Loucy (cell line): ENCODE results near the gene RTP3.
"Not testable (repeated sequence)": the region's sequence is repeated elsewhere in the genome, so short reads cannot be mapped to it uniquely, and the experiment has no call there.

Experiments
- H2AFZ ChIP-seq: fragments of 200-600 bp; sonication (generic); 2 replicates; pipeline ENCODE4 v1.6.0; 2016; ENCODE audit warnings: antibody characterized with exemption, mild to moderate bottlenecking, low read length, moderate library complexity
- H3F3A ChIP-seq: fragments of 200-600 bp; 2 replicates; pipeline ENCODE4 v1.6.0; 2016; ENCODE audit warnings: antibody characterized with exemption, low read depth, mild to moderate bottlenecking
- H3K27me3 ChIP-seq: fragments of 200-600 bp; sonication (generic); 2 replicates; pipeline ENCODE4 v1.6.1; 2014; ENCODE audit warnings: low read length, mild to moderate bottlenecking; ENCODE audit not compliant: insufficient read depth, poor library complexity, severe bottlenecking
- H3K36me3 ChIP-seq: fragments of 200-600 bp; sonication (generic); 2 replicates; pipeline ENCODE4 v1.6.1; 2016; ENCODE audit warnings: low read length; ENCODE audit not compliant: insufficient read depth
- H3K4me1 ChIP-seq: fragments of 200-600 bp; sonication (generic); 2 replicates; pipeline ENCODE4 v1.5.1; 2014; ENCODE audit warnings: low read length, mild to moderate bottlenecking; ENCODE audit not compliant: insufficient read depth, poor library complexity, severe bottlenecking
- H3K4me2 ChIP-seq: fragments of 200-600 bp; sonication (generic); 2 replicates; pipeline ENCODE4 v1.6.0; 2014; ENCODE audit warnings: antibody characterized with exemption, low read length, low read depth, mild to moderate bottlenecking; ENCODE audit not compliant: poor library complexity, severe bottlenecking
- H3K4me3 ChIP-seq: fragments of 200-600 bp; sonication (generic); 2 replicates; pipeline ENCODE4 v1.5.1; 2014; ENCODE audit warnings: low read length, mild to moderate bottlenecking, mixed read lengths; ENCODE audit not compliant: poor library complexity, severe bottlenecking
- H3K79me2 ChIP-seq: fragments of 200-600 bp; sonication (generic); 2 replicates; pipeline ENCODE4 v1.6.1; 2014; ENCODE audit warnings: low read length; ENCODE audit not compliant: insufficient read depth
- H3K9ac ChIP-seq: fragments of 200-600 bp; sonication (generic); 2 replicates; pipeline ENCODE4 v1.6.0; 2014; ENCODE audit warnings: mild to moderate bottlenecking, low read depth, low read length, moderate library complexity; ENCODE audit not compliant: poor library complexity, severe bottlenecking
- H3K9me2 ChIP-seq: fragments of 200-600 bp; sonication (generic); replicated peaks from 2 replicates; pipeline ENCODE4 v1.6.1; 2016; ENCODE audit warnings: low read depth, low read length, mixed read lengths
- H3K9me3 ChIP-seq: fragments of 200-600 bp; sonication (generic); 2 replicates; pipeline ENCODE4 v1.6.1; 2014; ENCODE audit warnings: mild to moderate bottlenecking, antibody characterized with exemption, low read length, low read depth; ENCODE audit not compliant: insufficient read depth
- H4K20me1 ChIP-seq: fragments of 200-600 bp; sonication (generic); 2 replicates; pipeline ENCODE4 v1.6.0; 2014; ENCODE audit warnings: antibody characterized with exemption, low read length, mild to moderate bottlenecking; ENCODE audit not compliant: insufficient read depth, poor library complexity, severe bottlenecking
- EZH2phosphoT487 ChIP-seq: fragments of 200-600 bp; IDR thresholded peaks from 2 replicates; pipeline ENCODE4 v1.6.1; 2018; ENCODE audit warnings: antibody characterized with exemption, mild to moderate bottlenecking, moderate library complexity, borderline replicate concordance
- TF ChIP-seq, protein P1 (sequence below): fragments of 200-600 bp; sonication (generic); conservative IDR thresholded peaks from 2 replicates; pipeline ENCODE4 v1.5.1; 2014; ENCODE audit warnings: mild to moderate bottlenecking, antibody characterized with exemption, low read length

Gene RTP3

DNA sequence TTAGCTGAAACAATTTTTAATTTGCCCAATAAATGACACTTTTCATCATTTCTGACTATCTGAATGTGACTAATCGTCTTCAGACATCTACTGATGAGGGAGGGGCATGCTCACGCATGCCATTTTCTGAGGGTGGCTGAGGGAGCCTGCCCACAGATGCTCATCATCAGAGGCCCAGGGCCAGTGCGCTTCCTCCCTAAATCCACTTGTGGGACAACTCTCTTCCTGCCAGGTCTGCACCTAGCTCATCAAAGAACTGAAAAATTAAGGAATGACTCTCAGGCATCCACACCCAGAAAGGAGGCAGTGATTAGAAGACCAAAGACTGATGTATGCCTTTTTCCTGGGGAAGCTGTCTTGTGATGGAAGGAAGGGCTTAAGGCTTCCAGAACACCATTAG is 22.8 kb downstream of the RTP3 start:
- Histone ChIP-seq H3K4me3 (no peak overlapping the region), H2AFZ (no peak overlapping the region), H3K9me2 (no peaks in the 10 kb centered on the region), H3K4me1 (peaks cover 5% of the 10 kb centered on the region), H3K9ac (no peak overlapping the region), H3K79me2 (no peaks in the 10 kb centered on the region), H3K27me3 (no peaks in the 10 kb centered on the region), H4K20me1 (no peaks in the 10 kb centered on the region), H3K36me3 (no peaks in the 10 kb centered on the region), H3K4me2 (no peak overlapping the region), H3K9me3 (no peaks in the 10 kb centered on the region), H3F3A (no peaks in the 10 kb centered on the region)
- TF ChIP-seq, protein P1, sequence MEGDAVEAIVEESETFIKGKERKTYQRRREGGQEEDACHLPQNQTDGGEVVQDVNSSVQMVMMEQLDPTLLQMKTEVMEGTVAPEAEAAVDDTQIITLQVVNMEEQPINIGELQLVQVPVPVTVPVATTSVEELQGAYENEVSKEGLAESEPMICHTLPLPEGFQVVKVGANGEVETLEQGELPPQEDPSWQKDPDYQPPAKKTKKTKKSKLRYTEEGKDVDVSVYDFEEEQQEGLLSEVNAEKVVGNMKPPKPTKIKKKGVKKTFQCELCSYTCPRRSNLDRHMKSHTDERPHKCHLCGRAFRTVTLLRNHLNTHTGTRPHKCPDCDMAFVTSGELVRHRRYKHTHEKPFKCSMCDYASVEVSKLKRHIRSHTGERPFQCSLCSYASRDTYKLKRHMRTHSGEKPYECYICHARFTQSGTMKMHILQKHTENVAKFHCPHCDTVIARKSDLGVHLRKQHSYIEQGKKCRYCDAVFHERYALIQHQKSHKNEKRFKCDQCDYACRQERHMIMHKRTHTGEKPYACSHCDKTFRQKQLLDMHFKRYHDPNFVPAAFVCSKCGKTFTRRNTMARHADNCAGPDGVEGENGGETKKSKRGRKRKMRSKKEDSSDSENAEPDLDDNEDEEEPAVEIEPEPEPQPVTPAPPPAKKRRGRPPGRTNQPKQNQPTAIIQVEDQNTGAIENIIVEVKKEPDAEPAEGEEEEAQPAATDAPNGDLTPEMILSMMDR: no peak
- no peak for TF ChIP-seq EZH2phosphoT487

DNA sequence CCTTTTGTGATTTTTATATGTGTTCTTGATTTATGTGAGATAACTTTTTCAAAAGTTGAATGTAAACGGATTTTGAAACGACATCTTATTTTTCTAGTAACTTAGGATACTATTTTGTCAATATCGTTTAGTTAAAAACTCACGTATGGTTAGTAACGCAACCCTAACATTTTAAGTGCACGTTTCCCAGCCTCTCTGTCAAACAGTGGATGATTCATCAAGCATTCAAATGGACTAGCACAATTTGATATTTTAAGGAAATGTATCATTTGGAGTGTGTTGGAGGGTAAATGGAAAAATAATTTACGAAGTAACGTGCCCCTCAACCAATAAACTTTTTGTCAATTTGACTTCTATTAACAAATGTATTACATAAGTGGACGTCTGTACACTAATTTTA is 23.3 kb downstream of the RTP3 start:
- Histone ChIP-seq H3K4me2 (no peak overlapping the region), H2AFZ (no peak overlapping the region), H3K9me2 (no peaks in the 10 kb centered on the region), H3K4me3 (no peak overlapping the region), H3K4me1 (peaks cover 5% of the 10 kb centered on the region), H3F3A (no peaks in the 10 kb centered on the region), H3K79me2 (no peaks in the 10 kb centered on the region), H3K36me3 (no peaks in the 10 kb centered on the region), H3K9me3 (no peaks in the 10 kb centered on the region), H3K9ac (no peak overlapping the region), H3K27me3 (no peaks in the 10 kb centered on the region), H4K20me1 (no peaks in the 10 kb centered on the region)
- TF ChIP-seq, protein P1: no peak
- no peak for TF ChIP-seq EZH2phosphoT487

DNA sequence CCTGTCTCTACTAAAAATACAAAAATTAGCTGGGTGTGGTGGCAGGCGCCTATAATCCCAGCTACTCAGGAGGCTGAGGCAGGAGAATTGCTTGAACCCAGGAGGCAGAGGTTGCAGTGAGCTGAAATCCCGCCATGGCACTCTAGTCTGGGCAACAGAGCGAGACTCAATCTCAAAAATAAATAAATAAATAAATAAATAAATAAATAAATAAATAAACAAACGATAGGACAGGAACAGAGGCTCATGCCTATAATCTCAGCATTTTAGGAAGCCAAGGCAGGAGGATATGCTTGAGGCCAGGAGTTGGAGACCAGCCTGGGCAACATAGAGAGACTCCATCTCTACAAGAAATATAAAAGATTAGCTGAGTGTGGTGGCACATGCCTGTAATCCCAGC is 24.4 kb downstream of the RTP3 start:
- not testable (repeated sequence) for H3K27me3 ChIP-seq, H3K36me3 ChIP-seq, H3K9me2 ChIP-seq, H2AFZ ChIP-seq, H3K9ac ChIP-seq, H4K20me1 ChIP-seq, H3K4me2 ChIP-seq, H3K79me2 ChIP-seq, H3F3A ChIP-seq, H3K9me3 ChIP-seq, H3K4me3 ChIP-seq, H3K4me1 ChIP-seq

DNA sequence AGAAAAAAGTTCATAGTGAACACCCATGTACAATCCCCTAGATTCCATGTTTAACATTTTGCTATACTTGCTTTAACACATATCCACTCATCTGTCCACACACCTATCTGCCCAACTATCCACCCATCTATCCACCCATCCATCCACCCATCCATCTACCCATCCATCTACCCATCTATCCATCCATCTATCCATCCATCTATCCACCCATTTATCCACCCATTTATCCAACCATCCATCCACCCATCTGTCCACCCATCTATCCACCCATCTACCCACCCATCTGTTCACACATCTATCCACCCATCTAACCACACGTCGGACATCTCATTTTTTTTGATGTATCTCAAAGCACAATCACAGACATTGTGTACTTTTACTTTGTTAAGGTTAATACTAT is 25.8 kb downstream of the RTP3 start:
- no peaks in the 10 kb centered on the region for H3K9me2 ChIP-seq
- no peaks in the 10 kb centered on the region for H4K20me1 ChIP-seq
- no peak overlapping the region for H3K4me3 ChIP-seq
- peaks cover 14% of the 10 kb centered on the region for H3K4me1 ChIP-seq
- no peaks in the 10 kb centered on the region for H3K79me2 ChIP-seq
- TF ChIP-seq, protein P1: no peak
- TF ChIP-seq EZH2phosphoT487: no peak
- H3K36me3 ChIP-seq: no peaks in the 10 kb centered on the region
- no peaks in the 10 kb centered on the region for H3K9me3 ChIP-seq
- no peak overlapping the region for H3K4me2 ChIP-seq
- no peaks in the 10 kb centered on the region for H3F3A ChIP-seq
- no peaks in the 10 kb centered on the region for H3K27me3 ChIP-seq
- no peak overlapping the region for H3K9ac ChIP-seq
- H2AFZ ChIP-seq: no peak overlapping the region
